ENCODE data around the gene LRCOL1.
A peak's percentile ranks its signal among the peaks of the same experiment; 100 is the strongest.

LRCOL1 gene

GRCh38 chr12:132562489-132563021, 47.8 kb downstream of the LRCOL1 start:
- no peak for DNase-seq

- DNase-seq: no peak
Measured at GRCh38 chr12:132561427-132562156, 48.8 kb downstream of the LRCOL1 start.

- peak; percentile 84 for DNase-seq
Measured at GRCh38 chr12:132560614-132561426, 49.6 kb downstream of the LRCOL1 start.

GRCh38 chr12:132560364-132560613, 50.1 kb downstream of the LRCOL1 start:
- DNase-seq: peak; percentile 27

GRCh38 chr12:132559652-132560363, 50.6 kb downstream of the LRCOL1 start:
- DNase-seq: peak; percentile 49

GRCh38 chr12:132558861-132559623, 51.3 kb downstream of the LRCOL1 start:
- peak; percentile 15 for DNase-seq

GRCh38 chr12:132558042-132558856, 52.1 kb downstream of the LRCOL1 start:
- DNase-seq: no peak

- DNase-seq: no peak
Measured at GRCh38 chr12:132557291-132558015, 52.9 kb downstream of the LRCOL1 start.

- no peak for DNase-seq
Measured at GRCh38 chr12:132556801-132557200, 53.6 kb downstream of the LRCOL1 start.

- DNase-seq: no peak
Measured at GRCh38 chr12:132556216-132556615, 54.2 kb downstream of the LRCOL1 start.

GRCh38 chr12:132555686-132556085, 54.7 kb downstream of the LRCOL1 start:
- DNase-seq: no peak

GRCh38 chr12:132554845-132555630, 55.3 kb downstream of the LRCOL1 start:
- peak; percentile 30 for DNase-seq

All from CD4-positive, alpha-beta T cell treated with Interleukin-17A for 4 hours (primary cell).